GM19438 (cell line): ENCODE data around the gene TNS1.

ENCODE experiments used
- ATAC-seq: cut with Tn5 transposase; IDR thresholded peaks from one replicate; pipeline ENCODE4 v1.9.1; 2021; ENCODE audit warnings: low read depth; ENCODE audit not compliant: unreplicated experiment

Gene TNS1

DNA sequence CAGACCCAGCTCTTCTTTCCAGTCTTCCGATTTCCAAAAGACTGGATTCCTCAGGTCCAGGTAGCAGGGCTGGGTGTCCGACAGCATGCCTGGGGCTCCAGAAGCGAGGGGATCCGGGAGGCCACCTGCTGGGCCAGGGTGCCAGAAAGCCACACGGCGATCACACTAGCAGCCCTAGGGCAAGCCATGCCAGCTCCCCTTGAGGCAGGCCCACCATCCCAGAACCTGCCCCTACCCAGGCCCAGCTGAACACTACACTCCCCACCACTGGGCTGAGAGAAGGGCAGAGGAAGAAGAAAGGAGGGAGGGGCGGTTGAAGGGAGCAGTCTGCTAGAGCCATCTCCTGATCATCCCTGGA is 163.1 kb downstream of the TNS1 start:
- ATAC-seq, result no peak

DNA sequence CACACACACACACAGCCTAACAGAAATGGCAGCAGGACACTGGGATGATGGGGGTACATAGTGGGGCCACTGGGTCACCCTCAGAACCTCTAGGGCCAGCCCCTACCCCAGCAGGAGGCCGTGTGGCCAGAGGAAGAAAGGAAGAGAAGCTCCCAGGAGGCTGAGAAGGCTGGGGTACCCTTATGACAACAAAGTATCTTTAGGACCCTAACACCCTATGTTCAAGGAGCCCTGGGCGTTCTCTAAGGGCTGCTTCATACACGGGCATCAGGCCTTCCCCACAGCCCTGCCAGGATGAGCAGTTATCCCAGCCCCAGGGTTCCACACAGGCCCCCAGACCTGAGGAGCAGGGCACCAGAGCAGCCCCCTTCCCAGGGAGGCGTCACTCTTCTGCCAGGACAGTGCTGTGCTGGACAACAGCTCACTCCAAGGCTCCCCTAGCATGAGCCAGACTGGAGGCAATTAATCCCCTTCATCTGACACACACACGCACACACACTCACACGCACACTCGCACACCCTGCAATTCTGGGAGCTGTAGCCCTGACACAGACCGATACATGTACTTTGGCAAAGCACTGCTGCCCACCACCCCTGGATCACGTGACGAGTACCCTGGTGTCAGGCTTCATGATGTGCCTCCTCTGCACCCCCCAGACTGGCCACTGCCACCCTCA is 163.6 kb downstream of the TNS1 start:
- ATAC-seq, result no peak

DNA sequence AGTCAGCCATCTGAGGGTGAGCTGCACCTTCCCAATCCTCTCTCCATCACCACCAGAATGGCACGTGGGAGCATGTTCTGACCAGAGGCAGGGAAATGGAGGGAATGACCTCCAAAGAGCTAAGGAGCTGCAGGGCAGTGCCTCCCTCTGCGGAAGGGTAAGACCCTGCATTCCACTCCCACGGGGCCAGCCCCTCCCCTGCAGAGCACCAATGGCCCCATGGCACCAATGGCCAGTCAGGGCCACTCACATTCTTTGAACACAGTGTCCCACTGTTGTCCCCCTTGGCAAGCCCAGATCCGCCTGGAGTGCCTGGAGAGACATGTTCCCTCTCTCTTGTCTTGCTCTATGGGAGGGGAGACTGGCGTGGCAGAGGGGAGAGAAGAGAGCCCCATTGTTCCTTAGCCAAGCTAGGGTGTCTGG is 164.4 kb downstream of the TNS1 start:
- no peak for ATAC-seq

- no peak for ATAC-seq
Measured at GRCh38 chr2:217837530-217837929, 165.3 kb downstream of the TNS1 start.

- no peak for ATAC-seq
Measured at GRCh38 chr2:217836901-217837491, 165.8 kb downstream of the TNS1 start.

DNA sequence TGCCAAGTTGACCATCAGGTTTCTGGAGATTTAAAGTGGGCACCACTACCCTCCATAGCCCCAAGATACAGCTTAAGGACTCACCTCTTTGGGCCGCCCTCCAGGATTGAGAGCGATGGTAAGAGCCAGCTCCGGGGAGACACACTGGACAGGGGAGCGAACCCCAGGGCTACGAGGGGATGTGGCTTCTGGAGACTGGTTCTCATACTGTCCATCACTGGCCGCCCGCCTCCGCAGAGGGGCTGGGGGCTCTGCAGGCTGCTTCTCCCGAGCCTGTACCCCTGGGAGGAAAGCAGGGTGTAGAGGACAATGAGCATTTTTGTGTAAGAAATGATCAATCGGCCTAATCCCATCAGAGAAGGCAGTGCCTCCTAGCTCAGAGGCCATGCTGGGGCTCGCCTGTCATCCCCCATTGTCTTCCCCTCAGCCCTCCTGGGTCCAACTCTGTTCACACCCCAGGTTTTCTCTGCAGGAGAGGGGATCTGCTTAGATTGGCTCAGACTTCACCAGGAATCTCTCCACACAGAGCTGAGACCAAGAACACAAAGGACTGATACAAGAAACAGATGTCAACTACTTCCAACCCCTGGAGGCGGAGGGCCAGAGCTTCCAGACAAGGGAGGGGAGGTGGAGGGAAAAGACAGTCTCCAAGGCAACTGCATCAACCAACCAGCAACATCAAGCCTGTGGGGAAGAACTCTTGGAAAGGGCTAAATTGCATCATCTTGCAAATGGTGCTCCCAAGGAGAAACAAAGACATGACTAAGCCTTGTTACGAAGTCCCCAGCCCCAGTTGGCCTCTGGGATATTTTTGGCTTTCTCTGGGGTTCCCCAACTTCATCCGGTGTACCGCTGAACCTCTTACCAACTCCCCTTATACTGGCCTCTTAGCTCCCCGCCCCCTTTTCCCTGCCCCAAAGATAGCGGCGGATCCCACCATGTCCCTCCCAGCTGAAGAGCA is 166.6 kb downstream of the TNS1 start:
- no peak for ATAC-seq

- no peak for ATAC-seq
Measured at GRCh38 chr2:217834744-217835513, 167.9 kb downstream of the TNS1 start.

DNA sequence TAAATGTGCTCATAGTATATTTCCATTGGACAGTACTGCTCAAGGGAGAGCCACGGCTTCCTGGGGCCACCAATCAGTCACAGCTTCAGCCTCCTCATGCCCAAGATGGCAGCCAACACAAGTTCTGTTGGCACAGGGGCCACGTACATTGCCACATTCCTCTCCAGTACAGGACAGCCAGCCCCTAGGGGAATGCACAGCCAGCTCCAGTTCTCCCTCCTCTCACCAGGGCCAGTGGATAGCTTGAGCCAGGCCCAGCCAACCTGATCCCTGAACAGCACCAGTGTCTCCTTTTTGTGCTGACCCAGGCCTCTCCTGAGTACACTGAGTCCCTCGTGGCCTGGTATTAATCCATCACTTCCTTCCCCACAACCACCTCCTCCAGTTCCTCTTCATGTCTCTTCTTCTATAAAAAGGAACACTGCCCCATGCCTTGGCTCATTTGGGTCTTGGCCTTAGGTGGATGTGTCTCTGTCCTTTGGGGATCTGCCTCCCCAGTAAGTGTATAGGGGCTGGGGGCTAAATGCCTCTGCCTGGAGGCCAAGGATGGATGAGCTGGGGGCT is 168.7 kb downstream of the TNS1 start:
- no peak for ATAC-seq

DNA sequence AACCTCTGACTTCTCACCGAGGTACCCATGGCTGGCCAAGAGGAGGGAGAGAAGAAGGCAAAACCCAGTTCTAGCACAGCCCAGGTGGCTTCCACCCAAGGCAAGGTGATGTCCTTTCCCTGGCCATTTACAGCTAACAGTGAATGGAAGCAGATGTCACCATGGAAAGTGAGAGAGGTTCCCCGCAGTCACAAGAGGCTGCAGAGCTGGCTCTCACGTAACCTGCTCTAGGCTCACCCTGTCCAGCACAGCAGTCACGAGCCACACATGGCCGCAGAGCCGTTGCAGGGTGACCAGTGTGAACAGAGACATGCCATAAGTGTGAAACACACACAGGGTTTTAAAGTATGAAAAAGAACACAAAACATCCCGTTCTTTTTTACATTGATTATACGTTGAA is 169.4 kb downstream of the TNS1 start:
- ATAC-seq, result no peak

DNA sequence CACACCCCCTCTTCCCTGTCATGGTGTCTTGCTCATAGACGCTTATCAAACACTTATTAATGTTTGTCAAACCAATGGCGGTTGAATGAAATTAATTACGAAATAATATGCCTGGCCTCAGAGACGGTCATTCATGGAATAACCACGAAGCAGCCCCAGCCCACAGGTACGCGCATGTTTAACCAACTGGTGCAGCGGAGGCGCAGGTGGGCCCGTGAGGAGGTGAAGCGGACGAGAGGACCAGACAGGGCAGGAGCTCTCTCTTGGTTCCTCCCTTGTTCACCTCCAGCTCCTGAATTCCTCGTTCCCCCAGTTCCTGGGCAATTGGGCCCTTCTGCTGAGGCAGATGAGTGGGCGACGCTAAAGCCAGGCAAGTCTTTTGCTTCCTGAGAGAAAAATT is 169.8 kb downstream of the TNS1 start:
- no peak for ATAC-seq

DNA sequence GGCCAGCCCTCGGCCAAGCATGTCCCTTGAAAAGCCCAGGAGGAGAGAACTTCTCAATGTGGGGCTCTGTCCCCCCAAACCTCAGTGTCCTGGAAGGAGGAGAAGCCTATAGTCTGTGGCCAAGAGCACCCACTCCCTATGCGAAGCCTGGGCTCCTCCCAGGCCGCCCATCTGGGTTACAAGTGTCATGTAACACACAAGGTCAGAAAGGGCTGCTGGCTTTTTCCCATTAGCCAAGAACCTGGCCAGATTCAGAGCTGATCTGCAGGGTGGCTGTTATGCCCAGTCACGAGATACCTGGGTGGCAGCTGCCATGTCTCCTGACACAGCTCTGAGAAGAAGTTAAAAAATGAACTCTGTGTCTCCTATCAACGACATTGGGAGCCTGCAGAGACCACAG is 170.7 kb downstream of the TNS1 start:
- ATAC-seq, result no peak

DNA sequence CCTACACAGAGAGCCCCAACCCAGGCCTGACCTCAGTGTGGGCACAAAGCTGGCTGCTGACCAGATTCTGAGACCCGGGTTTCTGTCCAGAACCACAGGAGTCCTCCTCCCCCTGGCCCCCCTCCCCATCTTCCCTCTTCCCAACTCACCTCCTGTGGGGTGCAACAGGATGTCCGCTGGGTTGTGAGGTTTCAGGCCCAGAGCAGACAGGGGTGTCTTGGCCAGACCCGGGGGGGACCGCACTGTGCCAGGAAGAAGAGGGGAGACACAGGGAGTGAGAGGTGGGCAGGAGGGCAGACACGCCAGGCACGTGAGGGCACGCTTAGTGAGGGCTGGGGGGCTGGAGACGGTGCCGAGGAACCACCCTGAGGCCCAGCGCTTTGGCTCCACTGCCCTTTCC is 171.5 kb downstream of the TNS1 start:
- ATAC-seq, result no peak

DNA sequence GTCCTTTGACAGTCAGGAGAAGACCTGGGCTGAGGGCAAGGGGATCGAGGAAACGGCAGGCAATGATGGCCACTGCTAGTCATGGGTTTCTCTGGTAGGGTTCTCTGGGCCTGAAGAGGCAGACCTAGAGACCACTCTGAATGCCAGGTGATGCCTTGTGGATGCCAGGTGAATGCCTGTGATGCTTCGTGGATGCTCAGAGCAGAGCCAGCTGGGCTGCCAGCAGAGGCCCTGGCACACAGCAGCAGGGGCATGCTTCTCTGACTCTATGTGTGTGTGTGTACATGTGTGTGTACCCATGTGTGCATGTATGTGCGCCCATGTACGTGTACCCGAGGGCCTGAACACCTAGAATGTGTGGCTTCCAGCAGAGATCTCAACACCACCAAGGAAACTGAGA is 172.0 kb downstream of the TNS1 start:
- ATAC-seq, result no peak

DNA sequence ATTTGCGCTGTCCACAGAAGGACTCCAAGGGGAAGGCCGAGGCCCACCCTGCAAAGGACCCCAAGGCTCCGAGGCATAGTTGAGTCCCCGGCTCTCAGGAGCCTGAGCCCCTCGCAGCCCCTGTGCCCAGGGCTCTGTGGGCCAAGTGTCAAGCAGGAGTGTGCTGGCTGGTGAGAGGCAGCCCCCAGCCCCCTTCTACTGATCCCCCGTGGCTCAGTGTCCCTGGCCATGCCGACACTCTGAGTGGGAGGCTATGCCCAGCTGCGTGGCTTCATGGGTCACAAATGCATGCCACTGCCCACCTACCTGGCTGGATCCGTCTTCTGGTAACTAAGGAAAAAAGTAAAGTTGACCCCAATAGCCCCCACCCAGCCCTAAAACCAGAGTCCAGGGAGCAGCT is 172.7 kb downstream of the TNS1 start:
- ATAC-seq, result no peak

DNA sequence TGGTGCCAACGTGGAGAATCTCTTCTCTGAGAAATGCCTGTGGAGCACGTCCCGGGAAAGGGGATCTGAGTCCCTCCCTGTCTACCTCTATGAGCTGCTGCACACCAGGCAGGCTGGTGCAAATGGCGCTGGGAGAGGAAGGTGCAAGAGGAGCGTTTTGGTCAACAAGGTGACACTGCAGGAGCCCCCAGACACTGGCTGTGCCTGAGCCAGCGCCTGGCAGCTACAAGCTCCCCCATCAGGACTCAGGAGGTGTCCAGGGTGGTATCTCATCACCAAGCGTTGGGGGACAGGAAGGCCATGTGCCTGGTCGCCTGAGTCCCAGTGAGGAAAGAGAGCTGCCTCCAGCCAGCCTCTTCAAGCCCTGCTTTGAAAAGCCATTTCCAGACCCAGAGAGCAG is 173.4 kb downstream of the TNS1 start:
- ATAC-seq, result no peak

- no peak for ATAC-seq
Measured at GRCh38 chr2:217828336-217828735, 174.5 kb downstream of the TNS1 start.

DNA sequence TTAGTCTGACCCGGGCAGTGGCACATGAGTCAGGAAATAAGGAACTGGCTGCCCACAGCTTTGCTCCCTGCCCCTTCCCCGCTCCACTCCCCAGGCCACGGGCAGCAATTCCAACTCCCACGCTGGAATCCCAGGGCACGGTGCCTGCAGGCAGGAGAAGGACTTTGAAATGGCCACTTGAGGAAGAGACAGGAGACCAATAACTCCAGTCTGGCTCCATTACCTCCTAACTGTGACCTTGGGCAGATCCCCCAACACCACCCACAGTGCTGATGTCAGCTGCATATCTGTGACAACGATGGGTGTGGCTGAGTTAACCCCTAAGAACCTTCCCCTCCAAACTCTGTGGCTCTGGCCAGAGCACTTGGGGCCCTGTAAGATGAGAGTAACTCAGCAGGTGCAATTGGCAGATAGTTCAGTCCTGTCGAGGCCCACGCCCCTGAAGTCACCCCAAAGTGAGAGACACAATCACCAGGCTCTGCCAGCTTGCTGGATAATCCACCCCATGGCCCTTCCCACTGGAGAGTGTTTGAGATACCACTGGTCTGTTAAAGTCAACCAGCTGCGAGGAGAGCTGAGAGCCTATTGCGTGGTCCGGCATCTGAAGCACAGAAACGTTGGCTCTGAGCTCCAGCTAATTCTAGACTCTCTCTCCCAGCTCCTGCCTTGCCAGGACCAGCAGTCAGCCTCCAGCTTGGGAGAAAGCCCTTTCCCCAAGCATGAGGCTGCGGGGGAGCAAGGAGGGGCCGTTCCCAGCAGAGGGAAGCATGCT is 175.2 kb downstream of the TNS1 start:
- no peak for ATAC-seq

- ATAC-seq, result no peak
Measured at GRCh38 chr2:217826991-217827390, 175.8 kb downstream of the TNS1 start.

DNA sequence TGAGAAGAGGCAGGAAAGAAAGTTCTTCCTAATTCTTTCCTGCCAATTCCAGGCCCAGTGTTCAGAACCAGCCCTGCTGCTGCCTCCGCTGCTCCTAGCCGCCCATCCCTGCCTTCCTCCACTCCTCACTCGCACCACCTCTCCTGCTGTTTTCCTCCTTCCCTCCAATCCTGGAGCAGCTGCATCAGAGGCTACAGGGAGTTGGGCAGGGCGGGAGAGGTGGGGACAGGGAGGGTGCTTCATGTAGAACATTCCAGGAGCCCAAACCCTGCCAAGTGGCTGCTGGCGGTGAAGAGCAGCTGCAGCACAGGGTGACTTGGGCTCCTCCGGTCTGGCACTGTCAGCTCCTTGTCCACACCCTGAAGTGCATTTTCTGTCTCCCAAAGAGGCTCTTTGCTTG is 176.3 kb downstream of the TNS1 start:
- no peak for ATAC-seq
